Gastroesophageal sphincter (tissue), 3 donors: ENCODE results near the gene BANK1.

ENCODE experiments used
- POLR2A ChIP-seq, 2 donors: fragments of 450-650 bp; IDR thresholded peaks; one replicate each; pipeline ENCODE4 v1.6.1; 2017; ENCODE audit warnings: antibody characterized with exemption in 2 of 2, mild to moderate bottlenecking in 2 of 2, moderate library complexity in 1 of 2
- TF ChIP-seq, protein P1 (sequence below), 4 experiments: fragments of 200-600 bp in 2 of 4; fragments of 450-650 bp in 2 of 4; sonication (generic) in 1 of 4; IDR thresholded peaks; one replicate each; pipeline ENCODE4 v1.5.1; 2017 to 2019; ENCODE audit warnings: antibody characterized with exemption in 4 of 4, mild to moderate bottlenecking in 2 of 4, moderate library complexity in 2 of 4

DNA sequence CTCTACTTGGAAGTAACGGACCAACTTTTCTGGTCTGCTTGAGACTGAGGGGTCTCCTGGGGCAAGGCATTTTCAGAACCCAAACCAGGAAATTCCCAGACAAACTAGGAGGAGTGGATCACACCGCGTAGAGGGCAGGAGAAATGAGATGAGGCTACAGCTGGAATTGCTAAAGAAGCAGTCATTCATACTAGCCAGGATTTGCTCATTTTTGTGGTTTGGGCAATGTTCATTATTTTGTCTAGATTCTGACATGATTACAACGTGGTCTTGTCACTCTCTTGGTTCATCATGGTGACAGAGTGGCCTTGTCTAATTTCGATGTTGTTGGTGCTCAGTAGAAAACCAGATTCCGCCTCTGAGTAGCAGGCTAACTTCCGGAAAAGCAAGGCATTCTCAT, 63.2 kb downstream of the BANK1 start:
- TF ChIP-seq POLR2A (IDR thresholded peaks at IDR 0.05) = no peak
- TF ChIP-seq, protein P1, sequence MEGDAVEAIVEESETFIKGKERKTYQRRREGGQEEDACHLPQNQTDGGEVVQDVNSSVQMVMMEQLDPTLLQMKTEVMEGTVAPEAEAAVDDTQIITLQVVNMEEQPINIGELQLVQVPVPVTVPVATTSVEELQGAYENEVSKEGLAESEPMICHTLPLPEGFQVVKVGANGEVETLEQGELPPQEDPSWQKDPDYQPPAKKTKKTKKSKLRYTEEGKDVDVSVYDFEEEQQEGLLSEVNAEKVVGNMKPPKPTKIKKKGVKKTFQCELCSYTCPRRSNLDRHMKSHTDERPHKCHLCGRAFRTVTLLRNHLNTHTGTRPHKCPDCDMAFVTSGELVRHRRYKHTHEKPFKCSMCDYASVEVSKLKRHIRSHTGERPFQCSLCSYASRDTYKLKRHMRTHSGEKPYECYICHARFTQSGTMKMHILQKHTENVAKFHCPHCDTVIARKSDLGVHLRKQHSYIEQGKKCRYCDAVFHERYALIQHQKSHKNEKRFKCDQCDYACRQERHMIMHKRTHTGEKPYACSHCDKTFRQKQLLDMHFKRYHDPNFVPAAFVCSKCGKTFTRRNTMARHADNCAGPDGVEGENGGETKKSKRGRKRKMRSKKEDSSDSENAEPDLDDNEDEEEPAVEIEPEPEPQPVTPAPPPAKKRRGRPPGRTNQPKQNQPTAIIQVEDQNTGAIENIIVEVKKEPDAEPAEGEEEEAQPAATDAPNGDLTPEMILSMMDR (IDR thresholded peaks at IDR 0.05) = no peak
